Endothelial cell (in vitro differentiated cells): ENCODE results near the gene PPL. TPM values are rescaled to one million over a fixed set of nuclear protein-coding genes. Genes with fewer than 3 reads are reported as not detected.

Source experiments
- DNase-seq: peaks from one replicate; pipeline ENCODE4 v3.0.0; 2021; ENCODE audit warnings: low spot score
- H3K27ac Mint-ChIP-seq: one replicate; pipeline ENCODE4 v1.8.0; 2021; ENCODE audit warnings: mixed read lengths, inconsistent platforms; ENCODE audit not compliant: unreplicated experiment
- H3K27me3 Mint-ChIP-seq: one replicate; pipeline ENCODE4 v1.8.0; 2021; ENCODE audit warnings: mild to moderate bottlenecking, moderate library complexity, mixed read lengths, inconsistent platforms; ENCODE audit not compliant: unreplicated experiment
- H3K36me3 Mint-ChIP-seq: one replicate; pipeline ENCODE4 v1.8.0; 2021; ENCODE audit warnings: mild to moderate bottlenecking, low read depth, mixed read lengths, inconsistent platforms; ENCODE audit not compliant: unreplicated experiment
- H3K4me1 Mint-ChIP-seq: one replicate; pipeline ENCODE4 v1.8.0; 2021; ENCODE audit warnings: mild to moderate bottlenecking, mixed read lengths, inconsistent platforms; ENCODE audit not compliant: unreplicated experiment
- H3K4me3 Mint-ChIP-seq: one replicate; pipeline ENCODE4 v1.8.0; 2021; ENCODE audit warnings: mild to moderate bottlenecking, mixed read lengths, inconsistent platforms; ENCODE audit not compliant: unreplicated experiment
- H3K9me3 Mint-ChIP-seq: one replicate; pipeline ENCODE4 v1.8.0; 2021; ENCODE audit warnings: mixed read lengths, inconsistent platforms; ENCODE audit not compliant: unreplicated experiment
- total RNA-seq: library from RNA; stranded (reverse); fragmentation: NEBNext Ultra II Directional; extraction: Animal tissue kit (Norgen Biotek cat#: 25700); gene quantifications from one replicate; pipeline ENCODE4 v1.2.1, GENCODE V29; 2021; ENCODE audit not compliant: unreplicated experiment
- TF ChIP-seq, protein P1 (sequence below): fragments of 200-600 bp; sonication (generic); IDR thresholded peaks from one replicate; pipeline ENCODE4 v1.5.0; 2021; ENCODE audit warnings: antibody characterized with exemption; ENCODE audit not compliant: unreplicated experiment

Gene PPL
- total RNA-seq, 1 donor from 2014 or later = 1.1 TPM

DNA sequence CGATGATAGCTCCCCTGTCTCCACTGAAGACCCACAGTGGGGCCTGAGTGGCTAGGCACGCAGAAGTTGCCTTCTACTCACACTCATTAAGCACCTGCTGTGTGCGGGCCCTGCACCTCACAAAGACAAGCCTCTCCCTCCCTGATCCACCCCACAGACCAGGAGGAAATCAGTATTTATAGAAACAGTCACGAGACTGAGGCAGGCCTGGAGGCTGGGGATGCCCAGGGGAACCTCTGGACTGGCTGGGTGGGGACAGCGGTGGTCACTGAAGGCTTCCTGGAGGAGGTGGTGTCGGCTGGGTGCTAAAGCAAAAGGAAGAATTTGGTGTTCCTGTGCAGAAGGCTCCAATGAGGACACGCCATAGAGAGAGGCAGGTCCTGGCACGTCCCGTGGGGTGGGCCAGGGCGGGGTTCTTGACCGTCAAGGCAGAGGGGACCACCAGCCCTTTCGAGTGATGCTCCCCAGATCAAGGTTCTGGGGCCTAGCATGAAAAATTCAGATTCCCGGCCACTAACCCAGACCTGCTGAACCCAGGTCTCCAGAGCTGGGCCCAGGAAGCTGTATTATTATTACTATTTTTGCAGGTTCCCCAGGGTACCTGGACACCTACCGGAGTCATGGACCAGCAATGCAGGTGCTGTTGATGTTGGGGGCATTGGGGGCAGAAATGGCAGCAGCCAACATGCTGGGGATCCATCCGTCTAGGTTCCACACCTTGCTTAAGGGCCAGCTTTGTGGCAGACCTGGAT lies 23.0 kb downstream of the PPL start:
- H3K4me1 Mint-ChIP-seq = no peaks in the 10 kb centered on the region
- no peak overlapping the region for H3K4me3 Mint-ChIP-seq
- no peaks in the 10 kb centered on the region for H3K9me3 Mint-ChIP-seq
- peaks cover 3% of the 10 kb centered on the region for H3K27me3 Mint-ChIP-seq
- TF ChIP-seq, protein P1, sequence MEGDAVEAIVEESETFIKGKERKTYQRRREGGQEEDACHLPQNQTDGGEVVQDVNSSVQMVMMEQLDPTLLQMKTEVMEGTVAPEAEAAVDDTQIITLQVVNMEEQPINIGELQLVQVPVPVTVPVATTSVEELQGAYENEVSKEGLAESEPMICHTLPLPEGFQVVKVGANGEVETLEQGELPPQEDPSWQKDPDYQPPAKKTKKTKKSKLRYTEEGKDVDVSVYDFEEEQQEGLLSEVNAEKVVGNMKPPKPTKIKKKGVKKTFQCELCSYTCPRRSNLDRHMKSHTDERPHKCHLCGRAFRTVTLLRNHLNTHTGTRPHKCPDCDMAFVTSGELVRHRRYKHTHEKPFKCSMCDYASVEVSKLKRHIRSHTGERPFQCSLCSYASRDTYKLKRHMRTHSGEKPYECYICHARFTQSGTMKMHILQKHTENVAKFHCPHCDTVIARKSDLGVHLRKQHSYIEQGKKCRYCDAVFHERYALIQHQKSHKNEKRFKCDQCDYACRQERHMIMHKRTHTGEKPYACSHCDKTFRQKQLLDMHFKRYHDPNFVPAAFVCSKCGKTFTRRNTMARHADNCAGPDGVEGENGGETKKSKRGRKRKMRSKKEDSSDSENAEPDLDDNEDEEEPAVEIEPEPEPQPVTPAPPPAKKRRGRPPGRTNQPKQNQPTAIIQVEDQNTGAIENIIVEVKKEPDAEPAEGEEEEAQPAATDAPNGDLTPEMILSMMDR = no peak
- no peak overlapping the region for H3K27ac Mint-ChIP-seq
- H3K36me3 Mint-ChIP-seq = no peaks in the 10 kb centered on the region
- DNase-seq = no peak

- H3K27ac Mint-ChIP-seq = no peak overlapping the region
- H3K27me3 Mint-ChIP-seq = peaks cover 3% of the 10 kb centered on the region
- TF ChIP-seq, protein P1 = no peak
These were observed 23.7 kb downstream of the PPL start for GRCh38 chr16:4913130-4913773.

GRCh38 chr16:4911970-4912386 lies 25.0 kb downstream of the PPL start:
- no peaks in the 10 kb centered on the region for H3K9me3 Mint-ChIP-seq
- no peaks in the 10 kb centered on the region for H3K36me3 Mint-ChIP-seq
- peaks cover 3% of the 10 kb centered on the region for H3K27me3 Mint-ChIP-seq
- no peak overlapping the region for H3K4me3 Mint-ChIP-seq
- no peak overlapping the region for H3K27ac Mint-ChIP-seq
- no peaks in the 10 kb centered on the region for H3K4me1 Mint-ChIP-seq
- DNase-seq = no peak
- TF ChIP-seq, protein P1 = no peak

More at GRCh38 chr16:4913130-4913773, 23.7 kb downstream of the PPL start:
- Mint-ChIP-seq H3K4me1 (no peaks in the 10 kb centered on the region), H3K9me3 (no peaks in the 10 kb centered on the region), H3K4me3 (no peak overlapping the region), H3K36me3 (no peaks in the 10 kb centered on the region)
- no peak for DNase-seq

GRCh38 chr16:4910828-4911227 lies 26.1 kb downstream of the PPL start:
- Mint-ChIP-seq H3K27ac (no peak overlapping the region), H3K27me3 (peaks cover 8% of the 10 kb centered on the region), H3K36me3 (no peaks in the 10 kb centered on the region), H3K4me3 (no peak overlapping the region), H3K4me1 (no peaks in the 10 kb centered on the region), H3K9me3 (no peaks in the 10 kb centered on the region)
- TF ChIP-seq, protein P1 = no peak
- DNase-seq = no peak

- DNase-seq = no peak
- no peaks in the 10 kb centered on the region for H3K4me1 Mint-ChIP-seq
- H3K9me3 Mint-ChIP-seq = no peaks in the 10 kb centered on the region
- peaks cover 11% of the 10 kb centered on the region for H3K27me3 Mint-ChIP-seq
- TF ChIP-seq, protein P1 = no peak
- no peaks in the 10 kb centered on the region for H3K36me3 Mint-ChIP-seq
- H3K27ac Mint-ChIP-seq = no peak overlapping the region
- no peak overlapping the region for H3K4me3 Mint-ChIP-seq
These were observed 27.1 kb downstream of the PPL start for GRCh38 chr16:4909825-4910224.
